LoVo (cell line): Measurements from ENCODE around the gene AHCYL2.
"Not testable (repeated sequence)": the region's sequence is repeated elsewhere in the genome, so short reads cannot be mapped to it uniquely, and the experiment has no call there.

Experiments
- DNase-seq: peaks from one replicate; pipeline ENCODE4 v3.0.0-alpha.2; 2016; ENCODE audit warnings: low spot score

AHCYL2 gene

DNA sequence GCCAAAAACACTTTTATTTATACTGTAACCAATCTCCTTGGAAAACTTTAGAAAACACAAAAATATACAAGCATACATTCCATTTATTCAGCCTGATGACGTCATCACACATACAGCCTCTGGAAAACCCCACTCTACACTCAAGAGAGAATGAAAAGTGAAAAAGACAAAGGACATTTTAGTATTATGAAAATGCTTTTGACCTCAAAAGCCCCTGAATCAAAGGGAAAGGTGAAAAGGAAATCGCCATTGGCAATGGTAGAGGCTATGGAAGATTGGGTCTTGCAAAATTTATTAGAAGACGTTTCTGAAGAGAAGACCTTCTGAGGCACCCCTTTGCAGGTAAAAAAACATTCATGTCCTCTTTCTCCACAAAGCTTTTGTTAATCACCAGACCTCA lies 126.5 kb downstream of the AHCYL2 start:
- DNase-seq, result no peak

GRCh38 chr7:129353104-129353503 lies 128.3 kb downstream of the AHCYL2 start:
- not testable (repeated sequence) for DNase-seq

DNA sequence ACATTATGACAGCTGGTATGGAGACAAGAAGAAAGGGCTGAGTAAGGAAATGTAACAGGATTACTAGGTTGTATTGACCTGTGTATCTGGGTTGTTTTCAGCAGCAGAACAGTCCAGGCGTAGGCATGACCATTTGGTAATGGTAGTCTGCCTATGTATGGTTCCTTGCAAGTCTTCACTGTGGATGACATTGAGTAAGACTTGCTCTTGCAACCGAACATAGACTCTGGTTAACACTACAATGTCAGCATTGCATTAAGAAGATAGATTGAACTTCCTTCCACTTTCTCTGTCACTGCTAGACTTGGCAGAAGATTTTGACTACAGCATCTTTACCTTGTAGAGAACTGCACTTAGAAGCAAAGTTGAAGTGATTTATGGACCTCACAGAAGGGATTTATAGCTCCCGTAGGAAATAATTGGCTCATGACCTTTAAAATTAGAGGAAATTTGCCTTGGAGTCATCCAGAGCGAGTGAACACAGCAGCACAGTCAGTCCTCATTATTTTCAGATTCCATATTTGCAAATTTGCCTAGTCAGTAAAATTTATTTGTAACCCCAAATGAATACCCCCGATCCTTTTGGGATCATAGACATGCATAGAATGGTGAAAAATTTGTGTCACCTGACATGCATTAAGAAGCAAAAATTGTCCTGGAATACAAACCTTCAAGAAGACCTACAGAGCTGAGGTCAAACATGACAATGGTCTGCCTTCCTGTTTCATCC lies 129.8 kb downstream of the AHCYL2 start:
- no peak for DNase-seq

GRCh38 chr7:129356176-129356575 lies 131.3 kb downstream of the AHCYL2 start:
- DNase-seq, result no peak

DNA sequence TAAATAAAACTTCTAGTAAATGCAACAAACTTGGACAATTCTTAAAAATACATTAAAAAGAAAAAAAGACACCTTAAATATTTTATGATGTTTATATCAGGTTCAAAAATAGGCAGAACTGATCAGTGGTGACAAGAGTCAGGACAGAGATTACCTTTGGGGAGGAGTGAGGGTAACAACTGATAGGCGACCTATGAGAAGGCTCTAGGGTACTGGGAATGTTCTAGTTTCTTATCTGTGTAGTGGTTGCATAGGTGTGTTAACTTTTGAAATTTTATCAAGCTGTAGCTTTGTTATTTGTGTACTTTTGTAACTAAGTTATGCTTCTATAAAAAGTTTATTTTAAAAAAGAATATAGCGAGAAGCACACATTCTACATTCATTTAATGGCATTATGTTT lies 134.3 kb downstream of the AHCYL2 start:
- no peak for DNase-seq

DNA sequence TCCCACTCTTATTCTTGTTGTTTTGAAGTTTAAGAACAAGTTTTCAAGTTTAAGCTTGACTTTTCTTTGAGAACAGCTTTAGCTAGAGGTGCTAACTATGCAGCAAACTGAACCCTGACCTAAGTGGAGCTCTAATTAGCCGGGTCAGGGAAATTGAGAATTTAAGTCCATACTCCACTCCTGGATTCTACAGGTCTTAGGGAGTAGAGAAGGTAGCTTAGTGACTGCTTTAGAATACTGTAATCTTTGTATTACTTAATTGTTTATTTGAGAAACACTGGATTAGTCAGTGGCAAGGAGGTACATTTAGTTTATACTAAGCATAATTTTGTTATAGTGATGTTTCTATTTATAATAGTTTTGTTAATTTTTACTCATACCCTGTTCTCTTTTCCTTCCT lies 134.8 kb downstream of the AHCYL2 start:
- DNase-seq, result no peak

- DNase-seq, result no peak
These were observed 136.9 kb downstream of the AHCYL2 start for GRCh38 chr7:129361771-129362170.

- DNase-seq, result peak; percentile 43
These were observed 137.7 kb downstream of the AHCYL2 start for GRCh38 chr7:129362496-129362895.

DNA sequence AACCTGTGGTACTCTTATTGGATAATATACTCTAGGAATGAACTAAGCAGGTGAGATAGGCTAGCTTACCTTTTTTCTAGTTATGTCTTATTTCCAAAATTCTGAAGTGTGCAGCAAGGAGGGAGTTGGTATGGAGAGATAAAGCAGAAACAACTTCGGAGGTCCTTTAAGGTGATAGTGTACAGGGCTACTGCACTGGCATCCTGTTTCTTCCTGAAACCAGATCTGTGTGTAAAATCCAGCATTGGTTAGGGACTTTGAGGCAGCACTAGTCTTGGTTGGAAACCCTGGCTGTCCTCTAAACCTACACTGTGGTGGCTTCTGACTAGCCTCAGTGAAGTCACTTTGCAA lies 142.5 kb downstream of the AHCYL2 start:
- no peak for DNase-seq

GRCh38 chr7:129367700-129368388 lies 143.0 kb downstream of the AHCYL2 start:
- DNase-seq, result peak; percentile 93

DNA sequence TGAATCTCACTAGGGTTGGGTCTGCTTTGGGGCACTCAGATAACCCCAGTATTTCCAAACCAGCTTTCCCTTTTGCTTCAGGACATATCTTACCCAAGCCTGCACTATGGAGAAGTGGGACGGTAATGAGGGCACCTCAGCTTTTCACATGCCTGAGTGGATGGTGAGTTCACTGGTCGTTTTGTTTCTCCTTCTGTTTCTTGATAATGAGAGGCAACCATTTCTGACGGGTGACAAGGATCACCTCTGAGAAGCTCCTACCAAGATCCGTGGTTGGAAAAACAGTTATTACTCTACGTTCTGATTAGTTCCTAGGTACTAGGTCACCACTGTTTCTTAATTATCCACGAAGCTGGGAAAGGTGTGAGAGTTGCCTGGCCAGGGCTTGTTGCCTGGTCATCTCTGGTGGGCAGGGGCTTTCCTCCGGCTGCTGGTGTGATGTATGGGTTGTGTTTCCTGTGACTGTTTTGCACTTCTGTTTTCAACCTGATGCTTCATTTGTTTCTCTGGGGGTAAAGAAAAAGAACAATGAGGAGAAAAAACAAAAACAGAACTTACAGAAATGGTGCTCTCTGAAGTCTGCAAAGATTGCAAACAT lies 143.7 kb downstream of the AHCYL2 start:
- DNase-seq, result no peak

DNA sequence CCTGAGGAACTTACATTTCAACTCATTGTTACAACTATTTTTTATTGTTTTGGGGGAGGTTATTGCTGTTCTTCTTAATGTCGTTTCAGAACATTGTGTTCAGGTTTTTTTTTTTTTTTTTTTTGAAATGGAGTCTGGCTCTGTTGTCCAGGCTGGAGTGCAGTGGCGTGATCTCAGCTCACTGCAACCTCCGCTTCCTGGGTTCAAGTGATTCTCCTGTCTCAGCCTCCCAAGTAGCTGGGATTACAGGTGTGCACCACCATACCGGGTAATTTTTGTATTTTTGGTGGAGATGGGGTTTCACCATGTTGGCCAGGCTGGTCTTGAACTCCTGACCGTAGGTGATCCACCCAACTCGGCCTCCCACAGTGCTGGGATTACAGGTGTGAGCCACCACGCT lies 144.6 kb downstream of the AHCYL2 start:
- DNase-seq, result not testable (repeated sequence)

GRCh38 chr7:129370812-129371211 lies 146.0 kb downstream of the AHCYL2 start:
- peak; percentile 74 for DNase-seq

DNA sequence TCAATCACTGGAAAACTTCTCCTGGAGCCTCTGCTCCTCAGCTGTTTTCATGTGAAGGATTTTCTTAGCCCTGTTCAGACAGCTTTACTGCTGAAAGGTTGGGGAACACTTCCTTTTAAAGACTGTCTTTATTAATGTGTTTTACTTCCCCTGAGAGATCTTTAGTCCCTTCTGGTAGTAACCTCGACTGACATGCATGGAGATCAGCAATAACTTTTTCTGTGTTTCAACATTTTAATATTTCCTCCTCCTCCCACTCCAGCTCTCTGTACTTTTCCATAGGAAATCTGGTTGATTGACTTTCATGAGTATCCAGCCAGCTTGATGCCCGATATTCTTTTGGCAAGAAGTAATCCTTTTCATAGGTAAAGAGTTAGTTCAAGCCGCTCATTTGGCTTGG lies 146.7 kb downstream of the AHCYL2 start:
- DNase-seq, result no peak

DNA sequence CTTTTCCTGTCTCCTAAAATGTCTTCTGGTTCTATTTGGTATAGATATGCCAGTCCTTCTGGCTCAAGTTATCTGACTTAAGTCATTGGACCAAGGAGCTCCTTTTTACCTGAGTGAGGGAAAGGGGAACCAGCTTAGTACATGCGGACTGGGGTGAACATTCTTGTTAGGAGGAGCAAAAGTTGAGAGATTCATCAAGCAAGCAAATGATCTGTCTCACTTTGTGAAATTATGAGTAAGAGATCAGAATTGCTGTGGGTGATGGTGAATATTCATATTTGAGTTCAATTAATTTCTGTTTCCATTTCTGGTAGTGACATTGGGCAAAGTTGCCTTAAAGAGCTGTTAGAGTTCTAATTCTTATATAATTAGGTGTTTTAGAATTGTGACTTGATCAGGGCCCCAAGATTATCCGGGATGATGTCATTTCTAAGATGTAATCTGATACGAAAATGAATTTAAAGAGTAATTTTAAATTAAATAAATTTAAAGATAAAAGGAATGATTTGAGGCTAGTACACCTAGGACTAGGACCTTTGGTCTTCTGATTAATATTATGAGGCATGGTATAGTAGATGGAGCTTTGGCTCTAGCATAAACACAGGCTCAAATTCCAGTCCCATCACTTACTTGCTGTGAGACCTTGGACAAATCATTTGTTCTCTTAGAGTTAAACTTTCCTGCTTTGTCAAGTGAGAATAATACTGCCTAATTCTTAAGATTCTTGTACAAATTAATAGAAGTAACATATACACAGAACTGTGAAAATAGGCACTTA lies 149.0 kb downstream of the AHCYL2 start:
- DNase-seq, result no peak

- DNase-seq, result no peak
These were observed 150.5 kb downstream of the AHCYL2 start for GRCh38 chr7:129375141-129375938.

- DNase-seq, result peak; percentile 71
These were observed 151.4 kb downstream of the AHCYL2 start for GRCh38 chr7:129376076-129376777.

DNA sequence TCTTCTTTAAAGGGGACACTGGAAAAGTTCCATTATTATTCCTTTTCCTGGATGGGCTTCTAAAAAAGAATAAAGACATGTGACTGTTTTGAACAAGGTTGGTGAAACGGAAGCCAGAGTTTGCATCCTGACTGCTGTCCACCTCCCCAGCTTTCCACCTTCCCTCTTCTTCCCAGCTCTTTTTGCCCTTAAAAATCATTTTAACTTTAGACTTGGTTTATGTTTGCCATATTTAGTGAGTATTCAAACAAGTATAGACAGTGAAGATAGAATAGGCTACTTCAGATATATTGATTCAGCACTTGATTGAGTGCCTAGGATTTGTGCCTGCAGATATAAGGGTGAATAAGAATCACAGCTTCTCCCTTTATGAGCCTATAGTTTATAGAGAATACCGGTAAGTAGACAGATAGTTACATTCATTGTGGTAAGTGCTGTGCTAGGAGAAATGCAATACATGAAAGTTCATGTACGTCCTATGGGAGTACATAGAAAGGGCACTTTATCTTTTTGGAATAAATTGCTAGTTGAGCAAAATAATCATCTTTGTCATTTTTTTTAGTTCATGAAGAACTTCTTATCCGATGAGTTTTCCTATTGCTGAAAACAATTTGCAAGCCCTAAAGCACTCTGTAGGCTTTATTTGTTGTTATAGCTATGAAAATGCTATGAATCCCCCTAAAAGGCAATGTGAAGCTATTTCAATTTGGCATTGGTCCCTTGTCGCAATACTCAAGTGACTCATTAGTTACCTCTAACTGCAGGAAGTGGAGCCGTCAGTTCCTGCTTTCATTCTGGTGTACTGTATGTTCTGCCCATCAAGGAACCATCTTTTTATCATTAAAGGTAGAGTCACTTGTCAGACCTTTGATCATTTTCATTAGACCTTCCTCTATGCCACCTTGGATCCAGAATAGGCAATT lies 152.2 kb downstream of the AHCYL2 start:
- peak; percentile 51 for DNase-seq

DNA sequence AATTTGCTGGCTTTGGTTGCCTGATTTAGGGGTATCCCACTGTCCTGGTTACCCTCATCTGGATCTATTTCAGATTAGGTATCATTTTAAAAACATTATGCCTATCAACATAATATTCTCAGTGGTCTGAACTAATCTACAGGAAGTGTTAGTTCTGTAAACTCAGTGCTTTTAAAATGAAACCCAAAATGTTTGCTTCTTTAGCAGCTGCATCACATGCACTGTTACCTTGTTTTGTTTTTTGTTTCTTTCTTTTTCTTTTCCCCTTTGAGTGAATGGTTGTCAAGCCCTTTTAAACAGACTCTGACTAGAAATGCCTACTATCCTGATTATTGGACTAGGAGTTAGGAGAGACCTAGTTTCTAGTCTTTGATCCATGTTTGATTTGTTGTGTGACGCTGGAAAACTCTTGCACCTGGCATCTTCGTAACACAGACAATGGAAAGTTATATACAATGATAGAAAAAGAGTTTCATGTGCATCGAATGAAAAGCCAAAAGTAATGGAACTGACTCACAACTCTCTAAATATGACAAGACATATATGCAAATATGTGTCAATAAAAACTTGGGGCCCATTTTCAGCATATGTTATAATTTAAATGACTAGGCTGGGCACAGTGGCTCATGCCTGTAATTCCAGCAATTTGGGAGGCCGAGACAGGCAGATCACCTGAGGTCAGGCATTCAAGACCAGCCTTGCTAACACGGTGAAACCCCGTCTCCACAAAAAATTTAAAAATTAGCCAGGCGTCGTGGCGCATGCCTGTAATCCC lies 157.1 kb downstream of the AHCYL2 start:
- no peak for DNase-seq
